Globus pallidus (tissue), 1 donor: ENCODE data around the gene SOD1.
"Not testable (repeated sequence)": the region's sequence is repeated elsewhere in the genome, so short reads cannot be mapped to it uniquely, and the experiment has no call there.

ENCODE experiments used
- DNase-seq: peaks from one replicate; pipeline ENCODE4 v3.0.0-alpha.2; 2015; ENCODE audit warnings: low spot score

The SOD1 gene

DNA sequence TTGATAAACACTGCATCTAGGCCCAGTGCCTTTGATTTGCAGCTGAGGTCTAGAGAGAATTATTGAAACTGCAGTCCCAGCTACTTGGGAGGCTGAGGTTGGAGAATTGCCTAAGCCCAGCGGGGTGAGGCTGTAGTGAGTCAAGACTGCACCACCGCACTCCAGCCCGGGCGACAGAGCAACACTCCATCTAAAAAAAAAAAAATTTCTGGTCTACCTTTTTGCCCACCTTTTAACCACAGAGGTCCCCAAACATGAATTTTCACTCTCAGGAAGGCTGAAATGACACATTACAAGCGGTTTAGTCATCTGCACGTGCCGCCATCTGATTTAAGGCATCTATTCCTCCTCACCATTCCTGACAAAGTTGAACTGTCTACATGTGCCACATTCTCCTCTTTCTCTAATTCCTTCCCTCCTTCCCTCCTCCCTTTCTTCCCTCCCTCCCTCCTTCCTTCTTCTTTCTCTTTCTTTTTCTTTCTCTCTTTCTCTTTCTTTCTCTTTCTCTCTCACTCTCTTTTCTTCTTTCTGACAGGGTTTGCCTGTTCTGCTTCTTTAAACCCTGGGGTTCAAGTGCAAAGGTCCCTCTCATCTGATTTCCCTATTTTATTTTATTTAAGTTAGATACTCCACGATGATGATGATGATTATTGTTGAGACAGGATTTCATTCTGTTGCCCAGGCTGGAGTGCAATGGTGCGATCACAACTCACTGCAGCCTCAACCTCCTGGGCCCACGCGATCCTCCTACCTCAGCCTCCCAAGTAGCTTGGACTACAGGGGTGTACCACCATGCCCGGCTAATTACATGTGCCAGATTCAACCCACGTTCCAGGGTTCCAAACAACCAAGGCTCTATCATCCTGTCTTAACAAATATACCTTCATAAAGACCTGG is 3.0 kb upstream of the SOD1 start:
- no peak for DNase-seq

DNA sequence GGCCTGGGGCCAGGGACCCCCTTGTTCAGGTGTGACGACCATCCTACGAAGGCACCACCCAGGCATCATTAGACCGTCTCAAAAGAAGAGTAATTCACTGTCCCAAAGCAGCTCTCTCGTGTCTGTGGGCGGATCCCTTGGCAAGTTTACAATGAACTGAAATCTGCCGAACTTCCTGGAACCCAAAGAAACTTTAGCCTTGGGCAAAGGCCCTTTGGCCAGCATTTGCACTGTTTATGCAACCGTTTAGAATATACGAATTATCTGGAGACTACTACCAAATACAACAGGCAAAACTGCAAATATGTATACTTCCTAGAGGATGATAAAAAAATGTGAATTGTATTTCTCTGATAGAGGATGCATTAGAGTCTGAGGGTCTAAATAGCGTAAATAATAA is 1.4 kb upstream of the SOD1 start:
- no peak for DNase-seq

- DNase-seq, result no peak
These were observed 282 bp upstream of the SOD1 start for GRCh38 chr21:31659286-31659535.

DNA sequence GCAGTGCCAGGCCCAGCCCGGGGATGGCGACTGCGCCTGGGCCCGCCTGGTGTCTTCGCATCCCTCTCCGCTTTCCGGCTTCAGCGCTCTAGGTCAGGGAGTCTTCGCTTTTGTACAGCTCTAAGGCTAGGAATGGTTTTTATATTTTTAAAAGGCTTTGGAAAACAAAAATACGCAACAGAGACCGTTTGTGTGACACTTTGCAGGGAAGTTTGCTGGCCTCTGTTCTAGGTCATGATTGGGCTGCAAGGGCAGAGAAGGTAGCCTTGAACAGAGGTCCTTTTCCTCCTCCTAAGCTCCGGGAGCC is 719 bp downstream of the SOD1 start:
- no peak for DNase-seq

DNA sequence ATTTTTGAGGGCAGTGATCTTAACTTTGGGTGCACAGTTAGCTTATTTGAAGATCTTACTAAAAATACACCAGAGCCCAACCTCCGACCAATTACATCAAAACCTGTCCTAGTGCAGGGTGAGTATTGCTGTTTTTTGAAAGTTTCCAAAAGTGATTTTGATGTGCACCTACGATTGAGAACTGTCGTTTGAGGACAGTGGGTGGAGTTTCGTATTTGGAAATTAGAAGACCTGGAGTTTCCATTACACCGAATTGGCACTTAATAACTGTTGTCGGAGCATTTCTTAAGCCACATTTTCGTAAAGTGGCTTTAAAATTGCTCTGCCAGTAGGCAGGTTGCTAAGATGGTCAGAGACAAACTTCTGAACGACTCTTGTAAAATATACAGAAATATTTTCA is 1.1 kb downstream of the SOD1 start:
- DNase-seq, result no peak

- DNase-seq, result no peak
These were observed 4.2 kb downstream of the SOD1 start for GRCh38 chr21:31663584-31664249.

GRCh38 chr21:31665397-31665796 is 5.9 kb downstream of the SOD1 start:
- DNase-seq, result no peak

GRCh38 chr21:31665869-31666268 is 6.4 kb downstream of the SOD1 start:
- not testable (repeated sequence) for DNase-seq

GRCh38 chr21:31666445-31667010 is 7.0 kb downstream of the SOD1 start:
- DNase-seq, result no peak

GRCh38 chr21:31667132-31667531 is 7.6 kb downstream of the SOD1 start:
- DNase-seq, result no peak

GRCh38 chr21:31667639-31668038 is 8.1 kb downstream of the SOD1 start:
- DNase-seq, result no peak

- no peak for DNase-seq
These were observed 9.4 kb downstream of the SOD1 start for GRCh38 chr21:31668651-31669491.

- no peak for DNase-seq
These were observed 10.6 kb downstream of the SOD1 start for GRCh38 chr21:31670070-31670469.

DNA sequence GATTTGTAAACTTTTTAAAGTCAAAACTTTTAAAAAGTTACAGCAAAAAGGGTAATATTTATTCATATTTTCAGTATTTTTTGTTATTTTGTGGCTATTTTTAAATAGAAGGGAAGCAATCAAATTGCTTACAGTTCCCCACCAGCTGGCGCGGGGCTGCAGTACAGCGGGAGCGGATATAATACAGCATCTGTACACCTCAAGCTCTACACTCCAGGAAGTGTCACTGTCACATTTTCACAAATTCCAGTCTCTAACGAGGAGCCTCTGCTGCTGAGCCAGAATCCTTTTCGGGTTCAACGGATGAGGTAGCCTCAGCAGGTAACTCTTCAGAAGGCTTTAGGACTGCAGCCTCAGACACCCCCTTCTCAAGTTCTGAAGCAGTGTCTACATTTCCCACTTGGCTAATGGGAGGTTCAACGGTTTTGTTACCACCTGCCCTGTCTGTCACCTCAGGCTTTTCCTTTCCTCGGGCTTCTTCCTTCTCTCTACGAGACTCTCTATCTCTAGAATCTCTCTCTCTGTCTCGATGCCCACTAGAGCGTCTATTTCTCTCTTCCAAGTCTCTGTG is 11.7 kb downstream of the SOD1 start:
- no peak for DNase-seq

- DNase-seq, result no peak
These were observed 12.4 kb downstream of the SOD1 start for GRCh38 chr21:31671931-31672330.

GRCh38 chr21:31673321-31673912 is 13.9 kb downstream of the SOD1 start:
- no peak for DNase-seq

GRCh38 chr21:31675318-31675717 is 15.8 kb downstream of the SOD1 start:
- no peak for DNase-seq

GRCh38 chr21:31675960-31676359 is 16.5 kb downstream of the SOD1 start:
- no peak for DNase-seq

DNA sequence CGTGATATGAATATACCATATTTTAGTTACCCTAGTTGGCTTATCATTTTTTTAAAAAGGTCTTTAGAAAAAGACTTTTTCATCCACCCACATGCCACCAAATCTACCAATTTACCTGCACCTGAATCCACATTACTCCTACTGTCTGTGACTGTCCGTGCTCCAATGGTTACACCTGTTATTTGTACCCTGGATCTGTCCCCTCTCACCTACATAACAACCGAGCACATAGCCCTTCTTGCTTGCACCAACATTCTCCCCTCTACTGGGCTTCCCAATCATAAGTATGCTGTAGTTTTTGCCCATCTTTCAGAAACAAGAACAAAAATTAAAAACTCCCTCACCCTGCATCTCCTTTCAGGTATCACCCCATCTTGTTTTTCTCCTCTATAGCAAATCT is 17.6 kb downstream of the SOD1 start:
- DNase-seq, result no peak

- DNase-seq, result no peak
These were observed 19.0 kb downstream of the SOD1 start for GRCh38 chr21:31678478-31678877.

DNA sequence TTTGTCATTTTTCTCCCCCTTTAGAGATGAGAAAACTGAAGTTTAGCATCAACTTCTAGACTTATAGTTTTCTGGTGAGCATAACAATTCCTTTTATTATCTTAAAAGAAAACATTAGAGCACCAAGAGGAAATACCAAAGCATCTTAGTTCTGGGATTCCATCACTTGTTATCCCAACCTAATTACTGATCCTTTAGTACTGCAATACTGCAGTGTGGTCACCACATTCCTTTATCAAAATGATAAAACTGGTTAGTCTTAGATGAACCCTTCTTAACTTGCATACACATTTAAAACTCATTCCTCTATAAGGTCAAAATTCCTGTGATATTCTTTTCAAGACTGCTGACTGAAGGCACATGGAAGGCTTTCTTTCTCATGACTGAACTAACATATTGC is 23.1 kb downstream of the SOD1 start:
- DNase-seq, result no peak

DNA sequence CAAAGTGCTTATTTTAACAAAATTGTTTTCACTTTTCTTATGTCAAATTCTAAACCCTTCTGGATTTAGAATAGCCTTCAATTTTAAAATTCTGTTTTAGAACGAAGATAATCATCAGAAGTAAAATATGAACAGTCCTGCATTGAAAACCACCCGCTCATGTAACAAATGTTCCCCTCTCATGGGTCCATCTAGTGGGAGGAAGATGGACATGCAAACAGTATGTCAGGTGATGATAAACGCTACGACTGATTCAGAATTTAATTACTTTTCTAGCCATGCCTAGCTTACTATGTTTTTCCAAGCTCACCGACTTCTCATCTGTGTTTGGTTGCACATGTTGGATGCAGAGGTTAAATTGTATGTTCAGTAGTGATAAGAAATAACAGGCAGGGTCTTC is 23.5 kb downstream of the SOD1 start:
- no peak for DNase-seq
